MM.1S (cell line): ENCODE measurements around the gene RAPGEF6.
"Not testable (repeated sequence)": the region's sequence is repeated elsewhere in the genome, so short reads cannot be mapped to it uniquely, and the experiment has no call there.

Experiments used
- CTCF ChIP-seq: fragments of 300-600 bp; sonication (generic); IDR thresholded peaks from 2 replicates; pipeline ENCODE4 v1.5.1; 2016; ENCODE audit warnings: antibody characterized with exemption, low read length, mixed read lengths
- EZH2phosphoT487 ChIP-seq: fragments of 300-600 bp; sonication (generic); IDR thresholded peaks from 2 replicates; pipeline ENCODE4 v1.6.1; 2018; ENCODE audit warnings: antibody characterized with exemption, low read length

GRCh38 chr5:131487371-131487770 is 147.7 kb downstream of the RAPGEF6 start:
- not testable (repeated sequence) for TF ChIP-seq CTCF, EZH2phosphoT487
